KMS-11 (cell line): ENCODE results near the gene SRL.

Experiments used
- H2AFZ ChIP-seq: fragments of 200-600 bp; sonication (generic); 2 replicates; pipeline ENCODE4 v1.6.1; 2016; ENCODE audit warnings: antibody characterized with exemption, mixed run types, low read depth
- H3K27ac ChIP-seq: fragments of 200-600 bp; sonication (generic); 2 replicates; pipeline ENCODE4 v1.6.1; 2016; ENCODE audit warnings: mild to moderate bottlenecking, mixed run types
- H3K27me3 ChIP-seq: fragments of 200-600 bp; sonication (generic); 2 replicates; pipeline ENCODE4 v1.6.1; 2017; ENCODE audit warnings: mild to moderate bottlenecking, low read depth, mixed run types, moderate library complexity; ENCODE audit not compliant: insufficient read depth
- H3K36me3 ChIP-seq: fragments of 200-600 bp; sonication (generic); 2 replicates; pipeline ENCODE4 v1.6.1; 2017; ENCODE audit warnings: mild to moderate bottlenecking, mixed run types; ENCODE audit not compliant: insufficient read depth
- H3K4me1 ChIP-seq: fragments of 200-600 bp; sonication (generic); 2 replicates; pipeline ENCODE4 v1.6.1; 2016; ENCODE audit warnings: mild to moderate bottlenecking, low read depth, mixed run types; ENCODE audit not compliant: poor library complexity, severe bottlenecking
- H3K4me2 ChIP-seq: fragments of 200-600 bp; sonication (generic); 2 replicates; pipeline ENCODE4 v1.7.0; 2016; ENCODE audit warnings: mild to moderate bottlenecking, mixed run types
- H3K4me3 ChIP-seq: fragments of 200-600 bp; sonication (generic); IDR thresholded peaks from 2 replicates; pipeline ENCODE4 v1.6.1; 2017; ENCODE audit warnings: low read depth, low read length, mixed read lengths; ENCODE audit not compliant: insufficient read depth
- H3K79me2 ChIP-seq: fragments of 200-600 bp; sonication (generic); 2 replicates; pipeline ENCODE4 v1.6.1; 2016; ENCODE audit warnings: low read depth, mixed run types; ENCODE audit not compliant: insufficient read depth
- H3K9ac ChIP-seq: fragments of 200-600 bp; sonication (generic); 2 replicates; pipeline ENCODE4 v1.6.1; 2016; ENCODE audit warnings: mild to moderate bottlenecking, mixed run types
- H4K20me1 ChIP-seq: fragments of 200-600 bp; sonication (generic); 2 replicates; pipeline ENCODE4 v1.6.1; 2016; ENCODE audit warnings: mild to moderate bottlenecking, mixed run types; ENCODE audit not compliant: insufficient read depth
- CTCF ChIP-seq: fragments of 200-600 bp; sonication (generic); conservative IDR thresholded peaks from 2 replicates; pipeline ENCODE4 v1.6.1; 2017; ENCODE audit warnings: low read depth, mild to moderate bottlenecking, antibody characterized with exemption, low read length, moderate library complexity, mixed read lengths

Gene SRL

GRCh38 chr16:4179020-4179419 lies 62.9 kb downstream of the SRL start:
- TF ChIP-seq CTCF, result no peak
- Histone ChIP-seq H4K20me1 (no peaks in the 10 kb centered on the region), H3K27me3 (no peaks in the 10 kb centered on the region), H3K4me3 (no peak overlapping the region), H3K4me1 (peaks cover 1% of the 10 kb centered on the region), H3K4me2 (no peak overlapping the region), H3K79me2 (no peaks in the 10 kb centered on the region), H2AFZ (no peak overlapping the region), H3K36me3 (no peaks in the 10 kb centered on the region), H3K9ac (no peak overlapping the region), H3K27ac (no peak overlapping the region)

GRCh38 chr16:4178468-4179010 lies 63.3 kb downstream of the SRL start:
- H4K20me1 ChIP-seq, result no peaks in the 10 kb centered on the region
- H3K4me2 ChIP-seq, result no peak overlapping the region
- no peak overlapping the region for H3K4me3 ChIP-seq
- no peak overlapping the region for H3K27ac ChIP-seq
- H3K36me3 ChIP-seq, result no peaks in the 10 kb centered on the region
- TF ChIP-seq CTCF, result no peak
- H2AFZ ChIP-seq, result no peak overlapping the region
- H3K27me3 ChIP-seq, result no peaks in the 10 kb centered on the region
- H3K79me2 ChIP-seq, result no peaks in the 10 kb centered on the region
- no peak overlapping the region for H3K9ac ChIP-seq
- H3K4me1 ChIP-seq, result no peaks in the 10 kb centered on the region

- no peak overlapping the region for H3K27ac ChIP-seq
- no peak for TF ChIP-seq CTCF
These were observed 64.9 kb downstream of the SRL start for GRCh38 chr16:4176906-4177417.

GRCh38 chr16:4175849-4176248 lies 66.0 kb downstream of the SRL start:
- Histone ChIP-seq H3K27ac (no peak overlapping the region), H3K9ac (no peak overlapping the region), H3K27me3 (no peaks in the 10 kb centered on the region), H3K4me2 (no peak overlapping the region), H2AFZ (no peak overlapping the region), H3K4me1 (no peaks in the 10 kb centered on the region), H3K36me3 (no peaks in the 10 kb centered on the region), H4K20me1 (no peaks in the 10 kb centered on the region), H3K4me3 (no peak overlapping the region), H3K79me2 (no peaks in the 10 kb centered on the region)
- TF ChIP-seq CTCF, result no peak

More at GRCh38 chr16:4176906-4177417, 64.9 kb downstream of the SRL start:
- no peak overlapping the region for H3K4me2 ChIP-seq
- no peak overlapping the region for H3K4me3 ChIP-seq
- no peaks in the 10 kb centered on the region for H3K27me3 ChIP-seq
- H2AFZ ChIP-seq, result no peak overlapping the region
- no peaks in the 10 kb centered on the region for H3K79me2 ChIP-seq
- H3K4me1 ChIP-seq, result no peaks in the 10 kb centered on the region
- H3K36me3 ChIP-seq, result no peaks in the 10 kb centered on the region
- H3K9ac ChIP-seq, result no peak overlapping the region
- no peaks in the 10 kb centered on the region for H4K20me1 ChIP-seq
